Aorta (tissue), 5 donors: ENCODE measurements around the gene PSMD2. TPM values are rescaled to one million over a fixed set of nuclear protein-coding genes. Genes with fewer than 3 reads are reported as not detected.

Source experiments
- ATAC-seq: fragments of 200-7000 bp; cut with Tn5 transposase; one replicate; pipeline ENCODE4 v1.9.1; 2022; ENCODE audit warnings: moderate library complexity; ENCODE audit not compliant: low FRiP score
- DNase-seq, 2 donors: peaks; one replicate each; pipeline ENCODE4 v3.0.0-alpha.2; 2020
- H3K27ac ChIP-seq, 2 donors: one replicate each; pipeline ENCODE4 v1.5.1; 2013; ENCODE audit warnings: low read length in 2 of 2, mild to moderate bottlenecking in 2 of 2, moderate library complexity in 2 of 2, control low read depth in 1 of 2, inconsistent platforms in 1 of 2, low read depth in 1 of 2
- H3K27me3 ChIP-seq, 2 donors: one replicate each; pipeline ENCODE4 v1.6.1; 2013; ENCODE audit warnings: control low read depth in 1 of 2, low read length in 1 of 2, mild to moderate bottlenecking in 1 of 2, moderate library complexity in 1 of 2; ENCODE audit not compliant: insufficient read depth in 2 of 2, control insufficient read depth in 1 of 2
- H3K36me3 ChIP-seq, 2 donors: one replicate each; pipeline ENCODE4 v1.6.1; 2013; ENCODE audit warnings: control low read depth in 1 of 2, low read length in 1 of 2, mild to moderate bottlenecking in 1 of 2; ENCODE audit not compliant: insufficient read depth in 2 of 2, control insufficient read depth in 1 of 2
- H3K4me1 ChIP-seq, 2 donors: one replicate each; pipeline ENCODE4 v1.6.1; 2013; ENCODE audit warnings: low read length in 2 of 2, control low read depth in 1 of 2, mild to moderate bottlenecking in 1 of 2, moderate library complexity in 1 of 2; ENCODE audit not compliant: insufficient read depth in 2 of 2, control insufficient read depth in 1 of 2
- H3K4me3 ChIP-seq, 2 donors: one replicate each; pipeline ENCODE4 v1.5.1; 2013; ENCODE audit warnings: low read length in 2 of 2, control low read depth in 1 of 2, mild to moderate bottlenecking in 1 of 2
- H3K9me3 ChIP-seq: one replicate; pipeline ENCODE4 v1.6.1; 2013; ENCODE audit warnings: mild to moderate bottlenecking, low read length; ENCODE audit not compliant: control insufficient read depth
- WGBS, 2 donors: extraction: QIAGEN DNeasy Blood & Tissue Kit; methylation state at CpG; one replicate each; pipeline ENCODE4 v1.1.7; 2013; 5-methylcytosine and 5-hydroxymethylcytosine counted together
- intact Hi-C, 2 donors: fragments of 100-400 bp; cut with DNase I; formaldehyde crosslinking; loops; one replicate each; pipeline versions ENCODE4 v1.14.2 to v1.15.0; 2022
- polyA plus RNA-seq, 2 donors: library from polyadenylated mRNA; stranded (reverse); fragments of 200-250 nt; gene quantifications; one replicate each; pipeline ENCODE4 v1.2.3, GENCODE V29; 2013
- total RNA-seq, 2 donors: library from RNA; stranded (reverse); fragmentation: NEBNext Ultra II Directional; extraction: Animal tissue kit (Norgen Biotek cat#: 25700); gene quantifications; one replicate each; pipeline ENCODE4 v1.2.1, GENCODE V29; 2021
- donor health status: healthy with polysubstance abuse.
- donor health status: Bipolar disorder and iron deficiency.
- donor health status: DM: no; HTN: no; CAD: no.
- donor health status: DM: no; HTN: no; CAD: no.
- donor health status: DM: yes; HTN: yes; CAD: no.

Gene PSMD2
- total and polyA plus RNA-seq, 4 donors: 116 to 143 (median 139) TPM

DNA sequence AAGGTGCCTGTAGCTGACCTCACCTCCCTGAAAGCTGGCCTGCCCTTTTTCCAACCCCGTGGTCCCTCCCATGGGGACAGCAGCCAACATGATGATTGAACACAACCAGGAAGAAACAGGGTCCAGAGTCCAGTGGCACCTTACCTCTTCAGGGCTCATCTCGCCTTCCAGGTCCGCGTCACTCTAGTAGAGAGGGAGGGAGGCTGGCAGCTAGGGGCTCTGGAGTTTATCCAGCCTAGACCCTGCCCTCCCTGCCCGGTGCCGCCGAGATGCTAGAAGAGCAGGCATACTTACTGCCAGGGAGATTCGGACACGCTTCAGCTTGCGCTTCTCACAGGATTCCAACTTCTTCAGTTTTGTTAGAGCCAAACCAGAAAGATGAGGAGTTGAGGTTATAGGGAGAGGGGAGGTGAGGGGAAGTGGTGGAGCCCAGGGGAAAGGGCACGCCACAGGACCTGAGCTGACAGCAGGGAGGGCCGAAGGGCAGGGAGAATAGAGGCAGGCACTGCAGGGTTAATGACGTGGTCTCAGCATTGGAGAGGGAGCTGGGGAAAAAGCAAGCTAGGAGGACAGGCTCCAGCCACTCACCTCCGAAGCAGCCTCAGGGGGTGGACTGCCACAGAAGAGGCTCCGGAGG lies 53.2 kb downstream of the PSMD2 start:
- peak in 1 of 2 donors; percentile 44 for DNase-seq
- WGBS, 2 donors: 77 to 81% methylated on average over 15 of the region's 15 CpGs
- Histone ChIP-seq H3K4me1 (no peaks in the 10 kb centered on the region), H3K9me3 (no peaks in the 10 kb centered on the region), H3K27me3 (no peaks in the 10 kb centered on the region), H3K27ac (no peak overlapping the region), H3K4me3 (no peak overlapping the region), H3K36me3 (no peaks in the 10 kb centered on the region)
- ATAC-seq: no peak
- intact Hi-C loops: no loop called here

DNA sequence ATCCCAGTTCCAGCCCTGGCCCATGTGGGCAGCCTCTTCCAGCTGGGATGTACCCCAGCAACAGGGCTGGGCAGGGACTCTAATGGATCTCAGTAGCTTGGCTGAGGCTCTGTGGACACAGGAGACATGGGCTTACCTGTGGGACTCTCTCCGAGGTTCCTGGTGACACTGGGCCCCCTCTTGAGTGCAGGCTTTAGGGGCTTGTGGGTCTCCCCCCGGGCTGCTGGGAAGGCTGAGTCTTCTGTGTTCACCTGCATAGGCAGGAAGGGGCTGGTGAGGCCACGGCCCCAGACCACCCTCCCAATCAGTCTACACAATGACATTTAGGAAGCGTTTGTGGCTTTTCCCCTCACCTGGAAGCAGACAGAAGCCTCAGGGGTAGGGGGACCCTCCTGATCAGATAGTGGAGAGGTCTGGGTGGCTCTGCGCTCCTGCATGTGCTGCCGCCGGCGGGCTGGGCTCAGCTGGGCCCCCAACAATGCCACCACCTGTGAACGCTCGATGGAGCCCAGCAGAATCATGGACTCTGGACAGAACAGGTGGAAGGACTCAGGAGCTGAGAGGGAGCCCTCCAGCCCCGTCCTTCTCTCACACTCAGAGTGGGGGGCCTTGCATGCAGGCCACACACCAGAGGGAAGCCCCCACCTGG lies 54.0 kb downstream of the PSMD2 start:
- Histone ChIP-seq H3K27me3 (no peaks in the 10 kb centered on the region), H3K27ac (no peak overlapping the region), H3K36me3 (no peaks in the 10 kb centered on the region), H3K9me3 (no peaks in the 10 kb centered on the region), H3K4me1 (no peaks in the 10 kb centered on the region), H3K4me3 (no peak overlapping the region)
- intact Hi-C loops: no loop called here
- 87 to 93% methylated on average over 11 of the region's 11 CpGs for WGBS, 2 donors
- ATAC-seq (no peak), DNase-seq (no peak)

DNA sequence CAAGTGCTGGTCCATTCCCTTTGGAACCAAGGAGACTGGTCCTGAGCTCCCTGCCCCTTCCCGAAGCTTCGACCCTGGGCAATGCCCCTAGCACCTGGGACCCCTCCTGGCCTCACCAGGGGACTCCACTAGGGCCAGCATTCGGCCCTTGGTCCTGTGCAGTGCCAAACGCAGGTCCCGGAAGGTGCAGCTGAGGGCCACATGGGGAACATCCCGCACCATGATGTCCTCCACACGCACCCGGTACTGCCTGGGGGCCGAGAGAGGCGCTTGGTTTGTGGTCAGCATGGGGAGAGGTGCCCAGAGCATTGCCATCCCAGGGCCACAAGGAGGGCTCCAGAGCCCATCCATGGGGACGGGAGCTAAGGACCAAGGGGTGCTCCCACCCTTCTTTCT lies 54.5 kb downstream of the PSMD2 start:
- H3K27me3 ChIP-seq: no peaks in the 10 kb centered on the region
- intact Hi-C loops: no loop called here
- DNase-seq (no peak), ATAC-seq (no peak)
- WGBS, 2 donors: 91 to 92% methylated on average over 11 of the region's 11 CpGs
- H3K36me3 ChIP-seq: no peaks in the 10 kb centered on the region
- H3K27ac ChIP-seq: no peak overlapping the region
- no peaks in the 10 kb centered on the region for H3K4me1 ChIP-seq
- H3K9me3 ChIP-seq: no peaks in the 10 kb centered on the region
- no peak overlapping the region for H3K4me3 ChIP-seq

DNA sequence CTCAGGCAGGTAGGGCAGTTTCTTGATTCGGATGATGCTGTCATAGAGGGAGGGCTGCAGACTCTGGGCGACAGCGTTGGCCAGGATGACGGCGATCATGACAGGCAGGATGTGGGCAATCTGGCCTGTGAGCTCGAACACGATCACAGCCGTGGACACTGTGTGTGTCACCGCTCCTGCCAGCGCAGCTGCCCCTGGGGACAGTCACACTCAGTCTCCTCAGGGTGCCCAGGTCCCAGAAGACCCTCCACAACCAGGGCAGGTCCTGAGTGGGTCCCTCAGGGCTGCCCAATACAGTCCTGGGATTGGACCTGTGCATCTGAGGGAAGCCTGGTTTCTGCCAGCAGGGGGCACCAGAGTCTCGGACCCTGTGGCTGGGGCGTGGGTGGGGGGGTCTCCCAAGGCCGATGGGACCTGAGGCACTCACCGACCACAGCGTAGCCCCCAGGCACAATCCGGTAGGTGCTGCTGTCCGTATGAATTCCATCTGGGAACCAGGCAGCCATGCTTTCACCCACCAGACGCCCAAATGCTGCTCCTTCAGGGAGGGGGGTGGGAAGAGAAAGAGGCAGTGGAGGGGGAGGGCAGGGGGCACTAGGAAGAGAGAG lies 55.2 kb downstream of the PSMD2 start:
- ATAC-seq: peak; percentile 54
- intact Hi-C loops: no loop called here
- WGBS, 2 donors: 53 to 55% methylated on average over 18 of the region's 18 CpGs
- peak; percentile 53 to 88 for DNase-seq
- H3K9me3 ChIP-seq: no peaks in the 10 kb centered on the region
- no peak overlapping the region for H3K4me3 ChIP-seq
- H3K4me1 ChIP-seq: no peaks in the 10 kb centered on the region
- H3K27me3 ChIP-seq: no peaks in the 10 kb centered on the region
- H3K36me3 ChIP-seq: no peaks in the 10 kb centered on the region
- no peak overlapping the region for H3K27ac ChIP-seq

DNA sequence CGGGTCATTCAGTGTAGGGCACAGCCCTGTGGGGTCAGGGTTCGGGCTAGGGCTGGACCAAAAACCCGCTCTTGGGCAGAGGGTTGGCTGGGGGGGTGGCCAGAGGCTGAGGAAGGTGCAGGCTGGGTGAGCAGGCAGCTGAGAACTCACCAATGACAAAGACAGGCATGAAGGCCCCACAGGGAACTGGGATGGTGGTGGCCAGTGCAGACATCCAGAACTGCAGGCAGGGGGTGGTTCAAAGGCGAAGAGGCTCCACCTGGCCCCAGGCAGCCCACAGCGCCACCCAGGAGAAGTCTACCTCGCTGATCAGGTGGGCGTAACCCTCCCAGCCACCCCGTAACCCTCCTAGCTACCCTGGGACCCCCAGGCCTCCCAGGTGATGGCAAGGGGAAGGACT lies 55.7 kb downstream of the PSMD2 start:
- no peak overlapping the region for H3K27ac ChIP-seq
- ATAC-seq (no peak), DNase-seq (no peak)
- H3K9me3 ChIP-seq: no peaks in the 10 kb centered on the region
- no peaks in the 10 kb centered on the region for H3K4me1 ChIP-seq
- H3K4me3 ChIP-seq: no peak overlapping the region
- intact Hi-C loops: no loop called here
- no peaks in the 10 kb centered on the region for H3K27me3 ChIP-seq
- no peaks in the 10 kb centered on the region for H3K36me3 ChIP-seq
- WGBS, 2 donors: 81 to 83% methylated on average over 8 of the region's 8 CpGs

DNA sequence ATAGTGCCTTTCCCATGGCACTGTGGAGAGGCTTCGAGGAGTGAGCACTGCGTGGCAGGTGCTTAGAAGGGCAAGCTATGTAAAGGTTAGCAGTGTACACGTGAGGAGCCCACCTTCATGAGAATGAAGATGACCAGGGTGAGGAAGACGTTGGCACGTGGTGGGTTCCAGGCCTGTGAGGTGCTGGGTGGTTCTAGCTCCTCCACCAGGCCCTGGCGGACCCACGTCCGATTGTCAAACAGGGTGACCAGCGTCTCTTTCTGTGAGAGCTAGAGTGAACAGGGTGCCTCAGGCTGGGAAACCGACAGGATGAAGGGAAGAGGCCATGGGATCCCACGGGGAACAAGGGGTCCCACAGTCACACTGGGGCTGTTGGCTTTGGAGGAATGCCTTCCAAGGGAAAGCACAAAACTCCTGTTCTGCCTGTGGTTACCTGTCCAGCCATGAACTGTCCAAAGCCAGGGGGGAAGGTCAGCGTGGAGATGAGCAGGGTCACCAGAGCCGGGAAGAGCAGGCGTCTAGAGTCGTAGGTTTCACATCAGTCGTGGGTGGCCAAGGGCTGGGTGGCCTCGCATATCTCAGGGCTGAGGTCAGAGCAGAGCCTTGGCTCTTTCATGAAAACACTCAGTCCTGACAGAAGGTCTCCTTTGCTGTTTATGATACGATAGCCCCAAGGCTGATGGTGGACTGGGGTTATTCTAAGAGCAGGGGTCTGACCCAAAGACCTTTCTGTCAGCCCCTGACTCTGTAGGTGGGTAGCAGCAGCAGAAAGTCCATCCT lies 56.4 kb downstream of the PSMD2 start:
- Histone ChIP-seq H3K27me3 (no peaks in the 10 kb centered on the region), H3K4me1 (no peaks in the 10 kb centered on the region), H3K36me3 (no peaks in the 10 kb centered on the region), H3K9me3 (no peaks in the 10 kb centered on the region), H3K27ac (no peak overlapping the region), H3K4me3 (no peak overlapping the region)
- 70 to 74% methylated on average over 18 of the region's 18 CpGs for WGBS, 2 donors
- intact Hi-C loops: no loop called here
- no peak for DNase-seq
- no peak for ATAC-seq

DNA sequence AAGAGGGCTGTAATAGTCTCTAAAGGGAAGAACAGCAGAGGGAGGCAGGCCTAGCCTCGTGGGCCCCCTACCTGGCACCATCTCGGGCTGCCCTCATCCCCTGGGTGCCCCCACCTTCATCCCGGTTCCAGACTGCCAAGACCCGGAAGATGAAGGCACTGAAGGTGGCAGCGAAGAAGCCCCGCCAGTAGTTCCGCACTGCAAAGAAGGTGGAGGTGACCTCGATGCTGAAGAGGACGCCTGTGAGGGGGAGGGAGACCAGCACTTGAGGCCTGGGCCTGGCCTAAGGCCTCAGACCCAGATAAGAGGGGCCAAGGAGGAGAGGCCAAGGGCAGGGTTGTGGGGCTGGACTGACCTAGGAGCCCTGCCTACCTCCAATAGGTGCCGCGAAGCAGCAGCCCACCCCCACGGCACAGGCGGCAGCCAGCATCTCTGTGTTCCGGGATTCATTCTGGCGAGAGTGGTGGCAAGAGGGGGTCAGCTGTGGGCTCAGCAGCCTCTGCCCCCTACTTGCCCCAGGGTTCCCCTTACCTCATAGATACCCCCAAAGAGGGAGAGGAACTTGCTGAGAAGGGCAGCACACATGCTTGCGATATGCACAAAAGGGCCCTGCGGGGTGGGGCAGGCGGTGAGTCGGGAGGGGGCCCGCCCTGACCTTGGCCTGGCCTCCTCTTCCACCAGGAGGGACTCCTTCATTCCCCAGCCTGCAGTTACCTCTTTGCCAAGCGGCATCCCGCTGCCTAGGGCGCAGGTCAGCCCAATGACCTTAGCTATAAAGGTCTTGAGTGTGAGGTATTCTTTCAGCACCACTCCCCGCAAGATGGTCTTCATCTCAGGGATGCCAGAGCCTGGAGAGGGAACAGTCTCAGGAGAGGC lies 58.4 kb downstream of the PSMD2 start:
- Histone ChIP-seq H3K9me3 (no peaks in the 10 kb centered on the region), H3K27me3 (no peaks in the 10 kb centered on the region), H3K27ac (no peak overlapping the region), H3K36me3 (no peaks in the 10 kb centered on the region), H3K4me1 (no peaks in the 10 kb centered on the region), H3K4me3 (no peak overlapping the region)
- intact Hi-C loops: no loop called here
- ATAC-seq (no peak), DNase-seq (no peak)
- WGBS, 2 donors: 92 to 95% methylated on average over 24 of the region's 24 CpGs

DNA sequence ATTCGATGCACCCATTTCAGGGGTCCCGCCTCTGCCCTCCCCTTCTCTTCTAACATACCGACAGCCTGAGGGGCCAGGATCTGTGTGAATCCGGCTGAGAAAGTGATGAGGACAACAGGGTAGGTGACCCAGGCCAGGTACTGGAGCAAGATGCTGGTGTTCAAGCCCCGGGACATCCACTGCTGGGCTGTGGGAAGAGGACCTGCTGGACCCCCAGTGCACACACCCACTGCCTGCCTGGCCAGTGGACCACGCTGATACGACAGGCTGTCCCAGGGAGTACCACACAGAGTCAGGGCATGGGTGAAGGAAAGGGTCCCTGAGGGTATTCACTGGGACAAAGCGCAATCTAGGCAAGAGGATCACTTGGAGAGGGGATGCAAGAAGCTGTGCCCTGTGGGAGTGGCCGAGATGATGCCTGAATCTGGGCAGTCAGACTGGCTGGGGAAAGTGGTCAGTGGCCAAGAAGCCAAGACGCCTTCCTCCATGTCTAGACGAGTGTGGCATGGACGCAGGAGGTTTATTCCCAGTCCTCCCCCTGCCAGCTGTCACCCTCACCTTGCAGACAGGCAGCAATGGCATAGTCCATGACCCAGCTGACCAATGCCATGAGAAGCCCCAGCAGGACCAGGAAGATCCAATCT lies 59.2 kb downstream of the PSMD2 start:
- Histone ChIP-seq H3K27me3 (no peaks in the 10 kb centered on the region), H3K36me3 (no peaks in the 10 kb centered on the region), H3K4me1 (no peaks in the 10 kb centered on the region), H3K27ac (no peak overlapping the region), H3K9me3 (no peaks in the 10 kb centered on the region), H3K4me3 (no peak overlapping the region)
- ATAC-seq: no peak
- intact Hi-C loops: no loop called here
- peak in 1 of 2 donors; percentile 54 for DNase-seq
- 93 to 96% methylated on average over 12 of the region's 12 CpGs for WGBS, 2 donors
